Muscle layer of duodenum (tissue), 2 donors: ENCODE results near the gene HCK.

Experiments
- H3K27ac ChIP-seq: one replicate; pipeline ENCODE4 v1.7.0; 2013; ENCODE audit warnings: mild to moderate bottlenecking, low read length
- H3K27me3 ChIP-seq: one replicate; pipeline ENCODE4 v1.7.0; 2013; ENCODE audit warnings: low read depth, mild to moderate bottlenecking, control low read depth, low read length
- H3K36me3 ChIP-seq, 2 donors: one replicate each; pipeline ENCODE4 v1.7.0; 2013; ENCODE audit warnings: low read length in 2 of 2, control low read depth in 1 of 2, mild to moderate bottlenecking in 1 of 2; ENCODE audit not compliant: insufficient read depth in 2 of 2, control insufficient read depth in 1 of 2
- H3K4me1 ChIP-seq, 2 donors: one replicate each; pipeline ENCODE4 v1.7.0; 2013; ENCODE audit warnings: low read length in 2 of 2, mild to moderate bottlenecking in 2 of 2, control low read depth in 1 of 2, moderate library complexity in 1 of 2; ENCODE audit not compliant: insufficient read depth in 2 of 2, control insufficient read depth in 1 of 2
- H3K4me3 ChIP-seq, 2 donors: one replicate each; pipeline ENCODE4 v1.7.0; 2013; ENCODE audit warnings: low read length in 2 of 2, low read depth in 1 of 2, mild to moderate bottlenecking in 1 of 2
- H3K9me3 ChIP-seq, 2 donors: one replicate each; pipeline ENCODE4 v1.7.0; 2013; ENCODE audit warnings: low read length in 2 of 2, control low read depth in 1 of 2, mild to moderate bottlenecking in 1 of 2; ENCODE audit not compliant: control insufficient read depth in 1 of 2
- donor health status: healthy.

HCK gene

DNA sequence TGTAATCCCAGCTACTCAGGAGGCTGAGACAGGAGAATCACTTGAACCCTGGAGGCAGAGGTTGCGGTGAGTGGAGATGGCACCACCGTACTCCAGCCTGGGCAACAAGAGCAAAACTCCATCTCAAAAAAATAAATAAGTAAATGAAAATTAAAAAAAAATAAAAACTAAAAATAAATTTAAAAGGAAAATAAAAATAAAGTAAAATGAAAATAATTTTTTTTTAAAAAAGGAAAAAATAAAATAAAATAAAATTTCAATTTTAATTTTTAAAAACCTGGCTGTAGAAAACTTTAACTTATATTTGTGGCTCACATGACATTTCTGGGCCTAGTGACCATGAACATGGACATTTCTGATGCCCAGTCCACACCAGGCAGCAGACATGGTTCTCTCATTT lies 16.1 kb downstream of the HCK start:
- Histone ChIP-seq H3K27me3 (no peaks in the 10 kb centered on the region), H3K27ac (no peak overlapping the region), H3K4me3 (no peak overlapping the region), H3K9me3 (no peaks in the 10 kb centered on the region), H3K4me1 (peaks cover 0 to 6% of the 10 kb centered on the region in 2 donors), H3K36me3 (no peaks in the 10 kb centered on the region)

DNA sequence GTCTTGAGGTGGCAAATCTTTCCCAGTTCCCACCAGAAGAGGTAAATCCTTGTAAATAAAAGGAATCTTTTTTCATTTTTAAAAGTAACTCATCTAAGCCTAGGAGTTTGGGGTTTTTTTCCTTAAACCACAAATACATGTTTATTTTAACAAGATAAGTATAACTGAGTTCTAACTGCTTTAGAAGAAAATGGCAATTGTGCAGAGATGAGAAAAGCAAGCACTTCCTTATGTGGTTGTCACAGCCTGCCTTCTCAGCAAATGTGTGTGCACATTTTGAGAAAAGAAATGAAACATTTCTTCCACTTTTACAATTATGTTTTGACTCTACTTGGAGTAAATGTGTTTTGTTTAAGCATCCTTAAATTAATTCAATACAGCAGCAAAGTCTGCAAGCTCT lies 17.7 kb downstream of the HCK start:
- H3K4me1 ChIP-seq = peaks cover 0 to under 1% of the 10 kb centered on the region in 2 donors
- no peaks in the 10 kb centered on the region for H3K9me3 ChIP-seq
- H3K27me3 ChIP-seq = no peaks in the 10 kb centered on the region
- no peak overlapping the region for H3K4me3 ChIP-seq
- no peaks in the 10 kb centered on the region for H3K36me3 ChIP-seq
- no peak overlapping the region for H3K27ac ChIP-seq

DNA sequence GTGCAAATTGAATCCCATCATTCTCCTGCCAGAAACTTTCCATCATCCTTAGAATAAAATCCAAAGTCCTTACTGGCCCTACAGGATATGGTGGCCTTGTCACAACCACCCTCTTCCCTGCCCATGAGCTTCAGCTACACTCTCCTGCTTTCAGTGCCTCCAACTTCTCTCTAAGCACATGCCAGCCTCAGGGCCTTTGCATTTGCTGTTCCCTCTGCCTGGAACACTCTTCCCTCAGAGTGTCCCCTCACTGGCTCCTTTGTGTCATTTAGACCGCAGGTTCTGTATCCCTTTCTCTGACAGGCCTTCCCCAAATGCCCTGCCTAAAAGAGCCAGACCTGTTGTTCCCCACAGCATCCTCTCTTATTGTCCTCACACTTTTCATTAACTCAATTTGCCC lies 18.2 kb downstream of the HCK start:
- H3K4me1 ChIP-seq = no peaks in the 10 kb centered on the region
- H3K27me3 ChIP-seq = no peaks in the 10 kb centered on the region
- no peak overlapping the region for H3K27ac ChIP-seq

DNA sequence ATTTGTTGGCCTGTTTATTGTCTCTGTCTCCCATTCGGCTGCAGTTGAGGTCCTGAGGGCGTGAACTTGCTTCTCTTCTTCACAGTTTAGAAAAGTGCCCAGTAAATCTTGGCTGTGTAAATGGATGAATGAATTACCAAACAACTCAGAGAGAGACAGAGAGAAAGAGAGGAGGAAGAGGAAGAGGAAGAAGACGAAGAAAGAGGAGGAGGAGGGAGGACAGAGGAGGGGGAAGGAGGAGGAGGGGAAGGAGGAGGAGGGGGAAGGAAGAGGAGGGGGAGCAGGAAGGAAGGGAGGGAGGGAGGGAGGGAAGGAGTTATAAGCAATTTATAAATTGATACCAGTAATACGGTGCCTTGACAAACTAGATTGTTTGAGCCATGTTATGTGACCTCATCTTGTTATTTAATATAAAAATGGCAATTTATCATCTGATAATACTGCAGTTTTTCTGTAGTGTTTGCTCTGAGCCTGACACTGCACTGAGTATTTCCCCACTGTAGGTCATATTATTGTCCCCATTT lies 18.7 kb downstream of the HCK start:
- Histone ChIP-seq H3K27ac (no peak overlapping the region), H3K9me3 (no peaks in the 10 kb centered on the region), H3K27me3 (no peaks in the 10 kb centered on the region), H3K4me1 (no peaks in the 10 kb centered on the region), H3K4me3 (no peak overlapping the region), H3K36me3 (no peaks in the 10 kb centered on the region)

More for the DNA sequence above, 18.2 kb downstream of the HCK start:
- Histone ChIP-seq H3K4me3 (no peak overlapping the region), H3K9me3 (no peaks in the 10 kb centered on the region), H3K36me3 (no peaks in the 10 kb centered on the region)

DNA sequence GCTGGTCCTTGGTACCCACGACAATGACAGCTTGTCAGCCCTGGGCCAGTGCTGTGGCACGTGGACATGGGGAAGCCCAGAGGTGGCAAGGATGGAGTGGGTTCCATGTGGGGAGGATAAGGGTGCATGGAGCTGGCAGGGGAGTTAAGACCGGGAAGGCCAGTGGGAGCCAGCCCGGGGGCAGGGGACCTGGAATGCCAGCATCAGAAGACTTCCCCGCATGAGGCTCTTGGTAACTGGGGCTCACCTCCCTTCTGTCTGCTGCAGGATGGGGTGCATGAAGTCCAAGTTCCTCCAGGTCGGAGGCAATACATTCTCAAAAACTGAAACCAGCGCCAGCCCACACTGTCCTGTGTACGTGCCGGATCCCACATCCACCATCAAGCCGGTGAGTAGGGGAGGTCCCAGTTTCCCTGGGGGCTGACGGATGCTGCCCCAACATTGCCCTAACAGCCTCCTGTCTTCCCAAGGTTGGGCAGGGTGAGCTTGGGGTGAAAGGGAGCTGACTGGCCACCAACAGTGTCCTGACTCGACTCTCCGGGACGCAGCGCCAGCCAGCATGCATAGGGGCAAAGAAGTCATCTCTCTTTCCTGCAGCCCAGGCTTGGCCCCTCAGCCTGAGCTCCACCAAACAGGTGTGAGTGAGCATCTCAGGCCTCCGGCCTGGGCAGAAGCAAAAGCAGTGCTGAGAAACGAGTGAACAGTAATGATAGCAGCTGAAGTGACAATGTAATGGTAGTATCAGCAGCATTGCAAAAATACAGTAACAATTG lies 19.5 kb downstream of the HCK start:
- no peaks in the 10 kb centered on the region for H3K9me3 ChIP-seq
- no peak overlapping the region for H3K4me3 ChIP-seq
- no peaks in the 10 kb centered on the region for H3K36me3 ChIP-seq
- no peak overlapping the region for H3K27ac ChIP-seq
- H3K4me1 ChIP-seq = no peaks in the 10 kb centered on the region
- no peaks in the 10 kb centered on the region for H3K27me3 ChIP-seq

DNA sequence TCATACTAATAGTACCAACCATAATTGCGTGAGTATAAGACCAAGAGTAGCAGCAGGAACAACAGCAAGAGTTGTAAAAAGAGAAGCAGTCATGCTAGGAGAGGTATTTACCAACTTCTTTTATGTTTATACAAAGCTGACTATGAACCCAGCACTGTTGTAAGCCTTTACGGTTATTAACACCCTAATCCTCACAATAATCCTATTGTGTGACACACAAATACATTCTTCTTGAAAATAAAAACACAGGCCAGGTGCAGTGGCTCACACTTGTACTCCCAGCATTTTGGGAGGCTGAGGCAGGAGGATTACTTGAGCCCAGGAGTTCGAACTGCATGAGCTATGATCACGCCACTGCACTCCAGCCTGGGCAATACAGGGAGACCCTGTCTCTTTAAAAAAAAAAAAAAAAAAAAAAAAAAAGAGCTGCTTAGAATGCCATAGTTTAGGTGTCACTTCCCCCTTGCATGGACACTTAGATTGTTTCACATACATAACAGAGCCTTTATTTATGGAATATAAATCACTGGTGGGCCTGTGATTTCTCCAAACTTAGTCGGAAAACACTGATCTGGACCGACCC lies 20.2 kb downstream of the HCK start:
- H3K4me3 ChIP-seq = no peak overlapping the region
- no peak overlapping the region for H3K27ac ChIP-seq
- no peaks in the 10 kb centered on the region for H3K4me1 ChIP-seq
- H3K9me3 ChIP-seq = no peaks in the 10 kb centered on the region
- H3K36me3 ChIP-seq = no peaks in the 10 kb centered on the region
- no peaks in the 10 kb centered on the region for H3K27me3 ChIP-seq

DNA sequence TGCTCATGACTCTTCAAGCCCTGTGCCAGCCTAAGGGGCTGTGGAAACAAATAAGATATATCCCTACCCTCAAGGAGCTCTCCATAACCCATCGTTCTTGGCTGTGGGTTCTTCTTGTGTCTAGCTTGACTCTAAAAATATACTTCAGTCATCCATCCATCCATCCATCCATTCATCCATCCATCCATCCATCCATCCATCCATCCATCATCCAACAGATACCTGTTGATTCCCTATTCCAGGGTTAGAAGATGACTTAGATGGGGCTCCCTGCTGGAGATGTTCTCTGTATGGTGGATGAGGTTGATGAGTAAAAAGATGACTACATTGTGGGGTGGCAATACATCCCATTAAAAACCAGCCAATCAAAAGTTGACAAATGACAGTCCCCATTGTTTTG lies 23.5 kb downstream of the HCK start:
- no peak overlapping the region for H3K27ac ChIP-seq
- H3K9me3 ChIP-seq = no peaks in the 10 kb centered on the region
- H3K4me3 ChIP-seq = no peak overlapping the region
- no peaks in the 10 kb centered on the region for H3K4me1 ChIP-seq
- no peaks in the 10 kb centered on the region for H3K36me3 ChIP-seq
- no peaks in the 10 kb centered on the region for H3K27me3 ChIP-seq

DNA sequence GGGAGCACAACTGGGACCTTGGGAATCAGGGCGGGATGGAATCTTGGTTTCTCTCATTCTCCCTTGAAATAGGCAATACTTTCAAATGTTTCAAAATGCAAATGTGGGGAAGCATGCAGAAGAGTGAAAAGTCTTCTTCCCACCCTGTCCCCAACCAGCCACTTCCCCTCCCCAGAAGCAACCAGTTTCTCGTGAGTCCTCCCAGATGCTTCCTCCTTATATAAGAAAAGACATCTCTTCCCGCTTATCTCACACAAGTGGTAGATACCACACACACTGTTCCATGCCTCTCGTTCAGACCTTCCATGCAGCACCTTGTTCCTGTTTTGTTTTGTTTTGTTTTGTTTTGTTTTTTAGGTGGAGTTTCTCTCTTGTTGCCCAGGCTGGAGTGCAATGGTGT lies 25.1 kb downstream of the HCK start:
- H3K27me3 ChIP-seq = no peaks in the 10 kb centered on the region

DNA sequence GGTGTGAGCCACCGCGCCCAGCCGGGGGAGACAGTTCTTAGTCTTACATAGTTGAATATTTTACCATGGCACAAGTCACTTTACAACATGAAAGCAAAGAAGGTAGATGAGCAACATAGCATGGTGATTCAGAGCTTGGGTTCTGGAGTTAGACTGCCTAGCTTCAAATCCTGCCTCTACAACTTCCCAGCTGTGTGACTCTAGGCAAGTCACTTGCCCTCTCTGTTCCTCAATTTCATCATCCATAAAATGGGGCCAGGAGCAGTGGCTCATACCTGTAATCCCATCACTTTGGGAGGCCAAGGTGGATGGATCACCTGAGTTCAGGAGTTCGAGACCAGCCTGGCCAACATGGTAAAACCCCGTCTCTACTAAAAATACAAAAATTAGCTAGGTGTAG lies 26.3 kb downstream of the HCK start:
- Histone ChIP-seq H3K27me3 (no peaks in the 10 kb centered on the region), H3K36me3 (no peaks in the 10 kb centered on the region), H3K27ac (no peak overlapping the region), H3K4me1 (no peaks in the 10 kb centered on the region), H3K4me3 (no peak overlapping the region), H3K9me3 (no peaks in the 10 kb centered on the region)

More for the DNA sequence above, 25.1 kb downstream of the HCK start:
- H3K4me3 ChIP-seq = no peak overlapping the region
- H3K36me3 ChIP-seq = no peaks in the 10 kb centered on the region
- no peak overlapping the region for H3K27ac ChIP-seq
- H3K4me1 ChIP-seq = no peaks in the 10 kb centered on the region
- no peaks in the 10 kb centered on the region for H3K9me3 ChIP-seq

DNA sequence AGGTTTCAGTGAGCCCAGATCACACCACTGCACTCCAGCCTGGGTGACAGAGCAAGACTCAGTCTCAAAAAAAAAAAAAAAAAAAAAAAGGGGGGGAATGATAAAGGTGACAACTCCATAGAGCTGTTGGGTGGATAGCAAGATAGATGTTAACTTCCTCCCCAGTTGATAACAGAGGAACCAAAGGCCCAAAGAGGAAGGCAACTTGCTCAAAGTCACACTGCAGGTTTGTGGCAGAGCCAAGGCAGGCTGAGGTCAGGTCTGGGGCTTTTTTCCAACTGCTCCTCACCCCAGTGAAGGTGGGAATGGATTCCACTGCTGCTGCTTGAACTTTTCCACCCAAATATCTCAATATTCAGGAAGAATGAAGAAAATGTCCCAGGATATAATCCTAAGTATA lies 26.7 kb downstream of the HCK start:
- Histone ChIP-seq H3K27ac (no peak overlapping the region), H3K36me3 (no peaks in the 10 kb centered on the region), H3K9me3 (no peaks in the 10 kb centered on the region), H3K4me3 (no peak overlapping the region), H3K4me1 (no peaks in the 10 kb centered on the region), H3K27me3 (no peaks in the 10 kb centered on the region)

DNA sequence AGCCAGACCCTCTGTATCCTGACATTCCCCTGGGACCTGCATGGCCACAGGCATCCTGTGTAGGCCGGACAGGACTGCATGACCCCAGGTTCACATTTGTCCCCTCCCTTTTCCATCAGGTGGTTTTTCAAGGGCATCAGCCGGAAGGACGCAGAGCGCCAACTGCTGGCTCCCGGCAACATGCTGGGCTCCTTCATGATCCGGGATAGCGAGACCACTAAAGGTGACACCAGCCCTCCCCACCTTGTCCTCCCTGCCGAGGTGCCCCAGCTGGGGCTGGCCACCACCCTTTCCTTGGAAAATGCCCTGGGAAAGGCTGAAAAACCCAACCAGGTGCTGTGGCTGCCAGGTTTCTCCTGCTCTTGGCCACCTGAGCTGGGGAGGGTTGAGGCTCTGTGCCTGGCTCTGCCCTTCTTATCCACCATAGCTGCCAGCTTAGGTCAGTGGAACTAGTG lies 27.6 kb downstream of the HCK start:
- H3K36me3 ChIP-seq = no peaks in the 10 kb centered on the region
- no peaks in the 10 kb centered on the region for H3K4me1 ChIP-seq
- H3K27me3 ChIP-seq = no peaks in the 10 kb centered on the region
- no peak overlapping the region for H3K4me3 ChIP-seq
- H3K9me3 ChIP-seq = no peaks in the 10 kb centered on the region
- no peak overlapping the region for H3K27ac ChIP-seq
